SK-N-MC (cell line): ENCODE results near the gene CHD3.

Experiments used
- EZH2 ChIP-seq: fragments of 200-600 bp; sonication (generic); IDR thresholded peaks from one replicate; pipeline ENCODE4 v1.6.1; 2017; ENCODE audit warnings: antibody characterized with exemption
- FOXP2 ChIP-seq: optimal IDR thresholded peaks from 2 replicates; pipeline ENCODE3; 2011; ENCODE audit warnings: mild to moderate bottlenecking, moderate library complexity; ENCODE audit not compliant: insufficient read depth; ENCODE audit errors: extremely low read length, control extremely low read depth
- POLR2AphosphoS5 ChIP-seq: IDR thresholded peaks from 2 replicates; pipeline ENCODE4 v1.6.1; 2012; ENCODE audit warnings: mild to moderate bottlenecking, low read depth, low read length, borderline replicate concordance

GRCh38 chr17:7852262-7852670 lies 36.3 kb upstream of the CHD3 start:
- no peak for TF ChIP-seq POLR2AphosphoS5
- TF ChIP-seq EZH2, result no peak
- TF ChIP-seq FOXP2, result no peak
